Epidermal melanocyte (primary cell): ENCODE results near the gene WDR17.
"Not testable (repeated sequence)": the region's sequence is repeated elsewhere in the genome, so short reads cannot be mapped to it uniquely, and the experiment has no call there.

Source experiments
- DNase-seq: peaks from one replicate; pipeline ENCODE4 v3.0.0; 2011; ENCODE audit warnings: low spot score; ENCODE audit not compliant: insufficient read length

The WDR17 gene

GRCh38 chr4:176189891-176190795, 124.5 kb downstream of the WDR17 start:
- DNase-seq = no peak

- DNase-seq = no peak
Measured at GRCh38 chr4:176191974-176192373, 126.3 kb downstream of the WDR17 start.

- DNase-seq = no peak
Measured at GRCh38 chr4:176193126-176193525, 127.5 kb downstream of the WDR17 start.

- no peak for DNase-seq
Measured at GRCh38 chr4:176193938-176194337, 128.3 kb downstream of the WDR17 start.

- peak; percentile 79 for DNase-seq
Measured at GRCh38 chr4:176195184-176195978, 129.7 kb downstream of the WDR17 start, which contains the start of gene SPATA4. Gene SPATA4, minus strand, starts transcription at chr4:176195585. Its CDS starts 23 bp downstream, at chr4:176195562.

GRCh38 chr4:176198316-176198903, 132.8 kb downstream of the WDR17 start:
- no peak for DNase-seq

GRCh38 chr4:176205299-176205698, 139.7 kb downstream of the WDR17 start:
- DNase-seq = no peak

- no peak for DNase-seq
Measured at GRCh38 chr4:176207839-176208238, 142.2 kb downstream of the WDR17 start.

- no peak for DNase-seq
Measured at GRCh38 chr4:176209535-176209934, 143.9 kb downstream of the WDR17 start.

GRCh38 chr4:176210101-176210500, 144.5 kb downstream of the WDR17 start:
- DNase-seq = no peak

- no peak for DNase-seq
Measured at GRCh38 chr4:176210579-176211296, 145.1 kb downstream of the WDR17 start.

- DNase-seq = not testable (repeated sequence)
Measured at GRCh38 chr4:176212351-176212750, 146.7 kb downstream of the WDR17 start.

- DNase-seq = no peak
Measured at GRCh38 chr4:176217510-176217909, 151.9 kb downstream of the WDR17 start.

- DNase-seq = no peak
Measured at GRCh38 chr4:176222149-176222548, 156.5 kb downstream of the WDR17 start.

- DNase-seq = no peak
Measured at GRCh38 chr4:176223561-176223960, 157.9 kb downstream of the WDR17 start.

- DNase-seq = no peak
Measured at GRCh38 chr4:176226736-176227135, 161.1 kb downstream of the WDR17 start.

GRCh38 chr4:176229645-176230044, 164.0 kb downstream of the WDR17 start:
- no peak for DNase-seq
